ENCODE data around the gene SMIM12. TPM values are rescaled to one million over a fixed set of nuclear protein-coding genes. Genes with fewer than 3 reads are reported as not detected.

Gene SMIM12
- total RNA-seq, 5 donors from 2014 or later (not counting 1 experiment from before 2014, with no cell fraction given): 29.8 to 46.7 (median 37.1) TPM

GRCh38 chr1:34850382-34850781 is 9.2 kb downstream of the SMIM12 start:
- peaks cover 15 to 23% (median 18%) of the 10 kb centered on the region in 3 donors for H3K4me1 Mint-ChIP-seq
- DNase-seq: no peak
- no peak overlapping the region for H3K27ac Mint-ChIP-seq
- H3K36me3 Mint-ChIP-seq: peaks cover 20% of the 10 kb centered on the region
- peaks cover under 1 to 41% of the 10 kb centered on the region in 2 donors for H3K36me3 ChIP-seq (ENCODE audit: control insufficient read depth in 2 of 2, extremely low read depth in 1 of 2, insufficient read depth in 1 of 2, low read length in 1 of 2)
- ChIA-PET POLR2A (no interaction called here), CTCF (no interaction called here)
- H3K4me1 ChIP-seq (ENCODE audit: control insufficient read depth in 1 of 2, extremely low read depth in 1 of 2, insufficient read depth in 2 of 2, low read length in 2 of 2): peaks cover 0 to 4% of the 10 kb centered on the region in 2 experiments
- H3K4me3 Mint-ChIP-seq: no peak overlapping the region
- H3K27me3 Mint-ChIP-seq: no peaks in the 10 kb centered on the region
- no peak overlapping the region for H3K27ac ChIP-seq (ENCODE audit: low read length)
- H3K27me3 ChIP-seq (replicated peaks in 1 of 2; ENCODE audit: control insufficient read depth in 2 of 2, extremely low read depth in 1 of 2, insufficient read depth in 2 of 2, low read length in 1 of 2): no peaks in the 10 kb centered on the region
- 95% methylated on average over 4 of the region's 6 CpGs for WGBS (ENCODE audit: insufficient coverage)
- no peaks in the 10 kb centered on the region for H3K9me3 ChIP-seq
- no peak for ATAC-seq (replicated peaks in 1 of 4)
- H3K9me3 Mint-ChIP-seq: no peaks in the 10 kb centered on the region
- no peak overlapping the region for H3K4me3 ChIP-seq (ENCODE audit: control insufficient read depth in 1 of 2, extremely low read depth in 1 of 2, low read length in 1 of 2)

GRCh38 chr1:34847094-34847493 is 12.5 kb downstream of the SMIM12 start:
- Mint-ChIP-seq H3K4me1 (peaks cover 15 to 28% (median 21%) of the 10 kb centered on the region in 3 donors), H3K9me3 (no peaks in the 10 kb centered on the region), H3K27ac (no peak overlapping the region), H3K36me3 (peaks cover 29% of the 10 kb centered on the region), H3K27me3 (no peaks in the 10 kb centered on the region), H3K4me3 (no peak overlapping the region)
- 94% methylated on average over 4 of the region's 7 CpGs for WGBS (ENCODE audit: insufficient coverage)
- Histone ChIP-seq H3K27ac (ENCODE audit: low read length) (no peak overlapping the region), H3K9me3 (no peaks in the 10 kb centered on the region), H3K4me3 (ENCODE audit: control insufficient read depth in 1 of 2, extremely low read depth in 1 of 2, low read length in 1 of 2) (no peak overlapping the region), H3K4me1 (ENCODE audit: control insufficient read depth in 1 of 2, extremely low read depth in 1 of 2, insufficient read depth in 2 of 2, low read length in 2 of 2) (no peaks in the 10 kb centered on the region), H3K36me3 (ENCODE audit: control insufficient read depth in 2 of 2, extremely low read depth in 1 of 2, insufficient read depth in 1 of 2, low read length in 1 of 2) (peaks cover 6 to 24% of the 10 kb centered on the region in 2 donors), H3K27me3 (replicated peaks in 1 of 2; ENCODE audit: control insufficient read depth in 2 of 2, extremely low read depth in 1 of 2, insufficient read depth in 2 of 2, low read length in 1 of 2) (no peaks in the 10 kb centered on the region)
- CTCF ChIA-PET: no interaction called here
- DNase-seq (no peak), ATAC-seq (replicated peaks in 1 of 4) (no peak)
- POLR2A ChIA-PET: no interaction called here

GRCh38 chr1:34846265-34846664 is 13.3 kb downstream of the SMIM12 start:
- no peak overlapping the region for H3K27ac Mint-ChIP-seq

GRCh38 chr1:34845131-34845901 is 14.2 kb downstream of the SMIM12 start:
- ATAC-seq (replicated peaks in 1 of 4) (no peak), DNase-seq (no peak)
- ChIA-PET CTCF (no interaction called here), POLR2A (no interaction called here)
- Mint-ChIP-seq H3K4me3 (no peak overlapping the region), H3K27me3 (no peaks in the 10 kb centered on the region), H3K9me3 (no peaks in the 10 kb centered on the region), H3K27ac (no peak overlapping the region), H3K4me1 (peaks cover 11 to 20% (median 19%) of the 10 kb centered on the region in 3 donors), H3K36me3 (peaks cover 27% of the 10 kb centered on the region)
- peaks cover 6 to 14% of the 10 kb centered on the region in 2 donors for H3K36me3 ChIP-seq (ENCODE audit: control insufficient read depth in 2 of 2, extremely low read depth in 1 of 2, insufficient read depth in 1 of 2, low read length in 1 of 2)
- H3K27me3 ChIP-seq (replicated peaks in 1 of 2; ENCODE audit: control insufficient read depth in 2 of 2, extremely low read depth in 1 of 2, insufficient read depth in 2 of 2, low read length in 1 of 2): no peaks in the 10 kb centered on the region
- H3K27ac ChIP-seq (ENCODE audit: low read length): no peak overlapping the region
- 100% methylated on average over 1 of the region's 16 CpGs for WGBS (ENCODE audit: insufficient coverage)
- no peaks in the 10 kb centered on the region for H3K9me3 ChIP-seq
- no peak overlapping the region for H3K4me3 ChIP-seq (ENCODE audit: control insufficient read depth in 1 of 2, extremely low read depth in 1 of 2, low read length in 1 of 2)
- H3K4me1 ChIP-seq (ENCODE audit: control insufficient read depth in 1 of 2, extremely low read depth in 1 of 2, insufficient read depth in 2 of 2, low read length in 2 of 2): no peaks in the 10 kb centered on the region

More at GRCh38 chr1:34846265-34846664, 13.3 kb downstream of the SMIM12 start:
- Histone ChIP-seq H3K4me3 (ENCODE audit: control insufficient read depth in 1 of 2, extremely low read depth in 1 of 2, low read length in 1 of 2) (no peak overlapping the region), H3K9me3 (no peaks in the 10 kb centered on the region), H3K27me3 (replicated peaks in 1 of 2; ENCODE audit: control insufficient read depth in 2 of 2, extremely low read depth in 1 of 2, insufficient read depth in 2 of 2, low read length in 1 of 2) (no peaks in the 10 kb centered on the region), H3K36me3 (ENCODE audit: control insufficient read depth in 2 of 2, extremely low read depth in 1 of 2, insufficient read depth in 1 of 2, low read length in 1 of 2) (peaks cover 6 to 20% of the 10 kb centered on the region in 2 donors), H3K27ac (ENCODE audit: low read length) (no peak overlapping the region), H3K4me1 (ENCODE audit: control insufficient read depth in 1 of 2, extremely low read depth in 1 of 2, insufficient read depth in 2 of 2, low read length in 2 of 2) (no peaks in the 10 kb centered on the region)
- Mint-ChIP-seq H3K4me3 (no peak overlapping the region), H3K36me3 (peaks cover 27% of the 10 kb centered on the region), H3K4me1 (peaks cover 15 to 25% (median 19%) of the 10 kb centered on the region in 3 donors), H3K27me3 (no peaks in the 10 kb centered on the region), H3K9me3 (no peaks in the 10 kb centered on the region)
- DNase-seq: no peak
- ChIA-PET CTCF (no interaction called here), POLR2A (no interaction called here)
- no peak for ATAC-seq (replicated peaks in 1 of 4)
- WGBS (ENCODE audit: insufficient coverage): 83% methylated on average over 1 of the region's 2 CpGs

GRCh38 chr1:34844252-34844634 is 15.3 kb downstream of the SMIM12 start:
- ATAC-seq (replicated peaks in 1 of 4): no peak
- no CpG with 5 or more reads among the region's 4 CpGs for WGBS (ENCODE audit: insufficient coverage)
- ChIA-PET POLR2A (no interaction called here), CTCF (no interaction called here)
- H3K27me3 Mint-ChIP-seq: no peaks in the 10 kb centered on the region
- H3K27me3 ChIP-seq (replicated peaks in 1 of 2; ENCODE audit: control insufficient read depth in 2 of 2, extremely low read depth in 1 of 2, insufficient read depth in 2 of 2, low read length in 1 of 2): no peaks in the 10 kb centered on the region
- no peak overlapping the region for H3K4me3 Mint-ChIP-seq
- no peak overlapping the region for H3K27ac Mint-ChIP-seq
- peaks cover 21% of the 10 kb centered on the region for H3K36me3 Mint-ChIP-seq
- H3K4me1 ChIP-seq (ENCODE audit: control insufficient read depth in 1 of 2, extremely low read depth in 1 of 2, insufficient read depth in 2 of 2, low read length in 2 of 2): no peaks in the 10 kb centered on the region
- H3K36me3 ChIP-seq (ENCODE audit: control insufficient read depth in 2 of 2, extremely low read depth in 1 of 2, insufficient read depth in 1 of 2, low read length in 1 of 2): peaks cover 6 to 12% of the 10 kb centered on the region in 2 donors
- no peak for DNase-seq
- peaks cover 11 to 17% (median 17%) of the 10 kb centered on the region in 3 donors for H3K4me1 Mint-ChIP-seq
- H3K4me3 ChIP-seq (ENCODE audit: control insufficient read depth in 1 of 2, extremely low read depth in 1 of 2, low read length in 1 of 2): no peak overlapping the region
- no peak overlapping the region for H3K27ac ChIP-seq (ENCODE audit: low read length)
- no peaks in the 10 kb centered on the region for H3K9me3 ChIP-seq
- H3K9me3 Mint-ChIP-seq: no peaks in the 10 kb centered on the region

- Histone ChIP-seq H3K4me3 (ENCODE audit: control insufficient read depth in 1 of 2, extremely low read depth in 1 of 2, low read length in 1 of 2) (no peak overlapping the region), H3K27ac (ENCODE audit: low read length) (no peak overlapping the region), H3K9me3 (no peaks in the 10 kb centered on the region), H3K27me3 (replicated peaks in 1 of 2; ENCODE audit: control insufficient read depth in 2 of 2, extremely low read depth in 1 of 2, insufficient read depth in 2 of 2, low read length in 1 of 2) (no peaks in the 10 kb centered on the region), H3K4me1 (ENCODE audit: control insufficient read depth in 1 of 2, extremely low read depth in 1 of 2, insufficient read depth in 2 of 2, low read length in 2 of 2) (no peaks in the 10 kb centered on the region), H3K36me3 (ENCODE audit: control insufficient read depth in 2 of 2, extremely low read depth in 1 of 2, insufficient read depth in 1 of 2, low read length in 1 of 2) (peaks cover 6 to 11% of the 10 kb centered on the region in 2 donors)
- no peak for DNase-seq
- no peaks in the 10 kb centered on the region for H3K27me3 Mint-ChIP-seq
- WGBS (ENCODE audit: insufficient coverage): 78% methylated on average over 10 of the region's 14 CpGs
- ATAC-seq (replicated peaks in 1 of 4): no peak
- peaks cover 11 to 14% (median 14%) of the 10 kb centered on the region in 3 donors for H3K4me1 Mint-ChIP-seq
- H3K4me3 Mint-ChIP-seq: no peak overlapping the region
- CTCF ChIA-PET: no interaction called here
- H3K9me3 Mint-ChIP-seq: no peaks in the 10 kb centered on the region
- POLR2A ChIA-PET: no interaction called here
- H3K36me3 Mint-ChIP-seq: peaks cover 18% of the 10 kb centered on the region
- H3K27ac Mint-ChIP-seq: no peak overlapping the region
These were observed 15.9 kb downstream of the SMIM12 start for GRCh38 chr1:34843392-34844251.
